K562 (cell line): ENCODE results near the gene KIF3B. TPM values are rescaled to one million over a fixed set of nuclear protein-coding genes. Genes with fewer than 3 reads are reported as not detected.

ENCODE experiments used
- CHD7 ChIP-seq: fragments of 200-600 bp; sonication (generic); IDR thresholded peaks from one replicate; pipeline ENCODE4 v1.6.1; 2012; ENCODE audit warnings: mild to moderate bottlenecking, low read depth, low read length, inconsistent platforms
- EZH2 ChIP-seq: IDR thresholded peaks from 2 replicates; pipeline ENCODE4 v1.6.1; 2012; ENCODE audit warnings: low read depth, mild to moderate bottlenecking, inconsistent platforms, low read length, borderline replicate concordance
- PHF21A ChIP-seq: fragments of 450-650 bp; IDR thresholded peaks from 2 replicates; pipeline ENCODE4 v1.6.1; 2017; ENCODE audit warnings: low read depth, borderline replicate concordance
- SAFB2 ChIP-seq: fragments of 200-400 bp; formaldehyde crosslinking; IDR thresholded peaks from 2 replicates; pipeline ENCODE4 v1.6.1; 2018; ENCODE audit warnings: borderline replicate concordance, low read length, low read depth, moderate library complexity; ENCODE audit not compliant: severe bottlenecking
- ZNF444 ChIP-seq: fragments of 250-450 bp; sonication (Bioruptor Pico); IDR thresholded peaks from 2 replicates; pipeline ENCODE4 v1.4.0; 2020; ENCODE audit warnings: mild to moderate bottlenecking, moderate library complexity
- ZNF740 ChIP-seq, 3 experiments: fragments of 200-800 bp in 1 of 3; sonication (Bioruptor generic) in 1 of 3; sonication (generic) in 1 of 3; formaldehyde crosslinking in 1 of 3; IDR thresholded peaks; 2 replicates each; pipeline versions ENCODE4 v1.6.1 to v1.8.0; 2016 to 2022; ENCODE audit warnings: mild to moderate bottlenecking in 2 of 3, missing compliant biosample characterization in 2 of 3, missing genetic modification characterization in 2 of 3, missing genetic modification reagents in 1 of 3
- polyA plus RNA-seq, 8 experiments: library from polyadenylated mRNA; depleted of rRNA in 4 of 8; stranded (reverse) in 5 of 8; unstranded in 3 of 8; fragments of >200 nt; fragmentation: Nextera tagmentation in 2 of 8; fragmentation: Illumina TruSeq in 1 of 8; extraction: Ambion mirVana in 2 of 8; extraction: Trizol in 1 of 8; gene quantifications; 2 replicates each; pipeline versions ENCODE4 v1.2.1 to v1.2.3, GENCODE V29; 2011 to 2014; ENCODE audit warnings: inconsistent platforms in 1 of 8, missing spikeins in 1 of 8
- total RNA-seq, 7 experiments: library from RNA; depleted of rRNA in 6 of 7; stranded (reverse); fragments of >200 nt in 6 of 7; fragmentation: Illumina TruSeq in 2 of 7; extraction: Trizol in 2 of 7; gene quantifications; 2 replicates each; pipeline versions ENCODE4 v1.2.1 to v1.2.3, GENCODE V29; 2011 to 2021; ENCODE audit warnings: low replicate concordance in 1 of 7

The KIF3B gene
- total and polyA plus RNA-seq, 9 of the 15 experiments (the other 6 are each of a cell fraction or from before 2014, with no cell fraction given), result 2.9 to 12.3 (median 8.6) TPM

GRCh38 chr20:32350421-32350820, 73.0 kb downstream of the KIF3B start (continued):
- TF ChIP-seq CHD7 (no peak), EZH2 (no peak), PHF21A (no peak), ZNF740 (CRISPR knock-in tag; IDR thresholded peaks at IDR 0.05) (no peak), ZNF740 (tag; IDR thresholded peaks at IDR 0.05) (no peak), SAFB2 (no peak), ZNF444 (CRISPR knock-in tag) (no peak)
